ENCODE results near the gene PKD1L1.

The PKD1L1 gene

GRCh38 chr7:47979145-47979831 is 31.0 kb upstream of the PKD1L1 start, which contains the start of gene HUS1:
Gene HUS1 (minus strand): TSS chr7:47979615. CDS start chr7:47979519, 96 bp downstream.
- Histone ChIP-seq H3K4me1 (ENCODE audit: control insufficient read depth in 1 of 2, insufficient read depth in 1 of 2, low read depth in 1 of 2, low read length in 1 of 2) (peaks cover 13 to 16% of the 10 kb centered on the region in 2 experiments), H3K9me3 (no peaks in the 10 kb centered on the region), H3K27ac (peak within 1 kb of the TSS; percentile 88), H3K4me3 (ENCODE audit: low read depth in 1 of 2, low read length in 1 of 2) (peak within 1 kb of the TSS; percentile 72 to 78), H3K27me3 (no peaks in the 10 kb centered on the region), H3K36me3 (peaks cover 40% of the 10 kb centered on the region)
- TF ChIP-seq CTCF (IDR thresholded peaks at IDR 0.05): no peak

GRCh38 chr7:47978790-47979144 is 30.5 kb upstream of the PKD1L1 start:
- Histone ChIP-seq H3K36me3 (peaks cover 45% of the 10 kb centered on the region), H3K9me3 (no peaks in the 10 kb centered on the region), H3K4me3 (ENCODE audit: low read depth in 1 of 2, low read length in 1 of 2) (peak overlapping the region; percentile 72 to 78), H3K27ac (peak overlapping the region; percentile 88), H3K4me1 (ENCODE audit: control insufficient read depth in 1 of 2, insufficient read depth in 1 of 2, low read depth in 1 of 2, low read length in 1 of 2) (peaks cover 13 to 16% of the 10 kb centered on the region in 2 experiments), H3K27me3 (no peaks in the 10 kb centered on the region)
- no peak for TF ChIP-seq CTCF (IDR thresholded peaks at IDR 0.05)

- no peak for TF ChIP-seq CTCF (IDR thresholded peaks at IDR 0.05)
- Histone ChIP-seq H3K4me3 (ENCODE audit: low read depth in 1 of 2, low read length in 1 of 2) (no peak overlapping the region), H3K27me3 (no peaks in the 10 kb centered on the region), H3K27ac (no peak overlapping the region), H3K36me3 (peaks cover 60% of the 10 kb centered on the region), H3K4me1 (ENCODE audit: control insufficient read depth in 1 of 2, insufficient read depth in 1 of 2, low read depth in 1 of 2, low read length in 1 of 2) (peaks cover 6 to 19% of the 10 kb centered on the region in 2 experiments), H3K9me3 (no peaks in the 10 kb centered on the region)
Measured at GRCh38 chr7:47973739-47974138, 25.5 kb upstream of the PKD1L1 start.

GRCh38 chr7:47970761-47971160 is 22.5 kb upstream of the PKD1L1 start:
- no peaks in the 10 kb centered on the region for H3K9me3 ChIP-seq
- TF ChIP-seq CTCF (IDR thresholded peaks at IDR 0.05): no peak
- H3K27me3 ChIP-seq: no peaks in the 10 kb centered on the region
- no peak overlapping the region for H3K4me3 ChIP-seq (ENCODE audit: low read depth in 1 of 2, low read length in 1 of 2)
- peaks cover 64% of the 10 kb centered on the region for H3K36me3 ChIP-seq
- peak overlapping the region; percentile 68 for H3K27ac ChIP-seq
- peaks cover 0 to 13% of the 10 kb centered on the region in 2 experiments for H3K4me1 ChIP-seq (ENCODE audit: control insufficient read depth in 1 of 2, insufficient read depth in 1 of 2, low read depth in 1 of 2, low read length in 1 of 2)

- no peaks in the 10 kb centered on the region for H3K9me3 ChIP-seq
- peaks cover 0 to 13% of the 10 kb centered on the region in 2 experiments for H3K4me1 ChIP-seq (ENCODE audit: control insufficient read depth in 1 of 2, insufficient read depth in 1 of 2, low read depth in 1 of 2, low read length in 1 of 2)
- peak; percentile 39 for TF ChIP-seq CTCF (IDR thresholded peaks at IDR 0.05)
- H3K27me3 ChIP-seq: no peaks in the 10 kb centered on the region
- H3K36me3 ChIP-seq: peaks cover 64% of the 10 kb centered on the region
- H3K27ac ChIP-seq: peak overlapping the region; percentile 43
- H3K4me3 ChIP-seq (ENCODE audit: low read depth in 1 of 2, low read length in 1 of 2): no peak overlapping the region
Measured at GRCh38 chr7:47968847-47969774, 20.8 kb upstream of the PKD1L1 start.

Measured in neutrophil (primary cell).